ENCODE measurements around the gene SEBOX.

SEBOX gene

GRCh38 chr17:28347261-28347891 lies 17.6 kb downstream of the SEBOX start:
- Histone ChIP-seq H3K4me1 (ENCODE audit: low read length) (peaks cover 26% of the 10 kb centered on the region), H4K20me1 (ENCODE audit: insufficient read depth, low read length) (no peaks in the 10 kb centered on the region), H2AFZ (ENCODE audit: low read length) (no peak overlapping the region), H3K27me3 (replicated peaks; ENCODE audit: insufficient read depth, low read length) (no peaks in the 10 kb centered on the region), H3K9ac (ENCODE audit: low read length) (no peak overlapping the region), H3K36me3 (replicated peaks; ENCODE audit: insufficient read depth, low read length) (peaks cover 17% of the 10 kb centered on the region), H3F3A (ENCODE audit: insufficient read depth, low read length) (peaks cover 22% of the 10 kb centered on the region), H3K27ac (ENCODE audit: low read length) (no peak overlapping the region), H3K9me2 (replicated peaks; ENCODE audit: insufficient read depth, low read length) (no peaks in the 10 kb centered on the region), H3K9me3 (replicated peaks; ENCODE audit: insufficient read depth, low read length) (no peaks in the 10 kb centered on the region), H3K4me3 (ENCODE audit: low read length) (no peak overlapping the region), H3K79me2 (ENCODE audit: low read length) (no peaks in the 10 kb centered on the region), H3K4me2 (ENCODE audit: low read depth, low read length) (no peak overlapping the region)
- no peak for DNase-seq
- TF ChIP-seq EZH2 (optimal IDR thresholded peaks at IDR 0.05; ENCODE audit: low read depth, low read length), result no peak
- TF ChIP-seq, protein P1, sequence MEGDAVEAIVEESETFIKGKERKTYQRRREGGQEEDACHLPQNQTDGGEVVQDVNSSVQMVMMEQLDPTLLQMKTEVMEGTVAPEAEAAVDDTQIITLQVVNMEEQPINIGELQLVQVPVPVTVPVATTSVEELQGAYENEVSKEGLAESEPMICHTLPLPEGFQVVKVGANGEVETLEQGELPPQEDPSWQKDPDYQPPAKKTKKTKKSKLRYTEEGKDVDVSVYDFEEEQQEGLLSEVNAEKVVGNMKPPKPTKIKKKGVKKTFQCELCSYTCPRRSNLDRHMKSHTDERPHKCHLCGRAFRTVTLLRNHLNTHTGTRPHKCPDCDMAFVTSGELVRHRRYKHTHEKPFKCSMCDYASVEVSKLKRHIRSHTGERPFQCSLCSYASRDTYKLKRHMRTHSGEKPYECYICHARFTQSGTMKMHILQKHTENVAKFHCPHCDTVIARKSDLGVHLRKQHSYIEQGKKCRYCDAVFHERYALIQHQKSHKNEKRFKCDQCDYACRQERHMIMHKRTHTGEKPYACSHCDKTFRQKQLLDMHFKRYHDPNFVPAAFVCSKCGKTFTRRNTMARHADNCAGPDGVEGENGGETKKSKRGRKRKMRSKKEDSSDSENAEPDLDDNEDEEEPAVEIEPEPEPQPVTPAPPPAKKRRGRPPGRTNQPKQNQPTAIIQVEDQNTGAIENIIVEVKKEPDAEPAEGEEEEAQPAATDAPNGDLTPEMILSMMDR (IDR thresholded peaks at IDR 0.05; ENCODE audit: low read length), result no peak
- no peak for TF ChIP-seq EZH2phosphoT487 (IDR thresholded peaks at IDR 0.05; ENCODE audit: low read length)

DNA sequence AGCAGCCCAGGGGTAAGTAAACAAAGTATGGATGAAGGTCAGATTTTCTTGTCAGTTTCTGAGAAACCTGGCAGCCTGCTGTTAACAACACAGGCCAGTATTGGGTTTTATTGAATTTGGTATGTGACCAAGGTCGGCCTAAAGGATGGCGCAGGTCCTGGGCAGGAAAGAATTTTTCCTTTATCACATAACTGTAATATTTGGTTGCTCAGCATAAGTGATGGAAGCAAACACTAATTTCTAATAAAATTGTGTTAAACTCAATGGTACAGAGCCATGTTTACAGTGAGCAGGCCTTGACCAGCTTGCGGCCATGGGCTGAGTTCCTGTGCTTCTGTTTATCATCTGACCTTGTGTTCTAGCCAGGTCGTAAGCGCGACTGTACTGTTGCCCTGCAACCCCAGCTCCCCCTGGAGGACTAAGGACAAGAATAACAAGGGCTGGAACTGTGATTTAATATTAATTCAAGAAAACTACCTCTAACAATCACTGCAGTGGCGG lies 18.2 kb downstream of the SEBOX start:
- H3K79me2 ChIP-seq (ENCODE audit: low read length), result no peaks in the 10 kb centered on the region
- DNase-seq, result no peak
- H4K20me1 ChIP-seq (ENCODE audit: insufficient read depth, low read length), result no peaks in the 10 kb centered on the region
- H3K9ac ChIP-seq (ENCODE audit: low read length), result no peak overlapping the region
- H3K4me2 ChIP-seq (ENCODE audit: low read depth, low read length), result no peak overlapping the region
- no peak overlapping the region for H3K27ac ChIP-seq (ENCODE audit: low read length)
- no peaks in the 10 kb centered on the region for H3K9me2 ChIP-seq (replicated peaks; ENCODE audit: insufficient read depth, low read length)
- peaks cover 15% of the 10 kb centered on the region for H3K36me3 ChIP-seq (replicated peaks; ENCODE audit: insufficient read depth, low read length)
- peaks cover 22% of the 10 kb centered on the region for H3F3A ChIP-seq (ENCODE audit: insufficient read depth, low read length)
- H3K27me3 ChIP-seq (replicated peaks; ENCODE audit: insufficient read depth, low read length), result no peaks in the 10 kb centered on the region
- H3K4me3 ChIP-seq (ENCODE audit: low read length), result no peak overlapping the region
- no peak for TF ChIP-seq EZH2phosphoT487 (IDR thresholded peaks at IDR 0.05; ENCODE audit: low read length)
- TF ChIP-seq, protein P1 (IDR thresholded peaks at IDR 0.05; ENCODE audit: low read length), result 0 out of 2 replicates have a peak, but pooled peaks have one; percentile 8
- TF ChIP-seq EZH2 (optimal IDR thresholded peaks at IDR 0.05; ENCODE audit: low read depth, low read length), result no peak
- H3K9me3 ChIP-seq (replicated peaks; ENCODE audit: insufficient read depth, low read length), result no peaks in the 10 kb centered on the region
- peaks cover 26% of the 10 kb centered on the region for H3K4me1 ChIP-seq (ENCODE audit: low read length)
- no peak overlapping the region for H2AFZ ChIP-seq (ENCODE audit: low read length)

- Histone ChIP-seq H3K4me1 (ENCODE audit: low read length) (peaks cover 26% of the 10 kb centered on the region), H3K27me3 (replicated peaks; ENCODE audit: insufficient read depth, low read length) (no peaks in the 10 kb centered on the region), H3F3A (ENCODE audit: insufficient read depth, low read length) (peaks cover 22% of the 10 kb centered on the region), H4K20me1 (ENCODE audit: insufficient read depth, low read length) (no peaks in the 10 kb centered on the region), H3K9me2 (replicated peaks; ENCODE audit: insufficient read depth, low read length) (no peaks in the 10 kb centered on the region), H2AFZ (ENCODE audit: low read length) (no peak overlapping the region), H3K27ac (ENCODE audit: low read length) (no peak overlapping the region), H3K79me2 (ENCODE audit: low read length) (no peaks in the 10 kb centered on the region), H3K36me3 (replicated peaks; ENCODE audit: insufficient read depth, low read length) (peaks cover 14% of the 10 kb centered on the region), H3K4me3 (ENCODE audit: low read length) (no peak overlapping the region), H3K9ac (ENCODE audit: low read length) (no peak overlapping the region), H3K9me3 (replicated peaks; ENCODE audit: insufficient read depth, low read length) (no peaks in the 10 kb centered on the region), H3K4me2 (ENCODE audit: low read depth, low read length) (no peak overlapping the region)
- DNase-seq, result no peak
- TF ChIP-seq, protein P1 (IDR thresholded peaks at IDR 0.05; ENCODE audit: low read length), result no peak
- TF ChIP-seq EZH2 (optimal IDR thresholded peaks at IDR 0.05; ENCODE audit: low read depth, low read length) (no peak), EZH2phosphoT487 (IDR thresholded peaks at IDR 0.05; ENCODE audit: low read length) (no peak)
Observed at GRCh38 chr17:28346199-28346580, 18.8 kb downstream of the SEBOX start.
